CD8-positive, alpha-beta memory T cell (primary cell): Measurements from ENCODE around the gene P4HTM. TPM values are rescaled to one million over a fixed set of nuclear protein-coding genes. Genes with fewer than 3 reads are reported as not detected.

Experiments used
- CTCF ChIA-PET: fragments of 350-600 bp; sonication (Branson Sonifier 250); formaldehyde crosslinking; loops from one replicate; lab custom pipeline; 2021; ENCODE audit warnings: antibody characterized with exemption; lab: Charles Lee
- POLR2A ChIA-PET: fragments of 350-600 bp; sonication (Branson Sonifier 250); formaldehyde crosslinking; loops from one replicate; lab custom pipeline; 2021; ENCODE audit warnings: antibody characterized with exemption; lab: Charles Lee
- DNase-seq, 5 donors: peaks; one replicate each; pipeline versions ENCODE4 v3.0.0 to v3.0.0-alpha.2; 2020 to 2022; ENCODE audit warnings: mixed read lengths in 1 of 5
- H3K27ac ChIP-seq: one replicate; pipeline ENCODE4 v1.7.0; 2013; ENCODE audit warnings: low read depth, mild to moderate bottlenecking, low read length, moderate library complexity
- H3K27me3 ChIP-seq: 2 replicates; pipeline ENCODE4 v1.7.0; 2013; ENCODE audit warnings: low read length, mild to moderate bottlenecking; ENCODE audit not compliant: insufficient read depth, poor library complexity, severe bottlenecking
- H3K36me3 ChIP-seq: 2 replicates; pipeline ENCODE4 v1.7.0; 2013; ENCODE audit warnings: mild to moderate bottlenecking, low read length, moderate library complexity; ENCODE audit not compliant: insufficient read depth
- H3K4me1 ChIP-seq: 2 replicates; pipeline ENCODE4 v1.7.0; 2013; ENCODE audit warnings: mild to moderate bottlenecking, low read length, moderate library complexity; ENCODE audit not compliant: insufficient read depth
- H3K4me3 ChIP-seq: 2 replicates; pipeline ENCODE4 v1.7.0; 2013; ENCODE audit warnings: mild to moderate bottlenecking, low read length
- H3K9me3 ChIP-seq: 2 replicates; pipeline ENCODE4 v1.7.0; 2013; ENCODE audit warnings: mild to moderate bottlenecking, low read length
- H3K27ac Mint-ChIP-seq, 8 donors: one replicate each; pipeline ENCODE4 v1.8.0; 2020 to 2021; ENCODE audit warnings: mixed read lengths in 8 of 8, mild to moderate bottlenecking in 6 of 8, inconsistent platforms in 3 of 8, moderate library complexity in 3 of 8
- H3K27me3 Mint-ChIP-seq, 2 donors: one replicate each; pipeline ENCODE4 v1.8.0; 2020 to 2021; ENCODE audit warnings: mixed read lengths in 2 of 2, mild to moderate bottlenecking in 1 of 2, moderate library complexity in 1 of 2
- H3K36me3 Mint-ChIP-seq, 3 donors: one replicate each; pipeline ENCODE4 v1.8.0; 2020 to 2021; ENCODE audit warnings: mixed read lengths in 3 of 3, inconsistent platforms in 1 of 3, mild to moderate bottlenecking in 1 of 3
- H3K4me1 Mint-ChIP-seq, 3 donors: one replicate each; pipeline ENCODE4 v1.8.0; 2020 to 2021; ENCODE audit warnings: mixed read lengths in 3 of 3, inconsistent platforms in 1 of 3, mild to moderate bottlenecking in 1 of 3
- H3K4me3 Mint-ChIP-seq, 7 donors: one replicate each; pipeline ENCODE4 v1.8.0; 2020 to 2021; ENCODE audit warnings: mixed read lengths in 7 of 7, mild to moderate bottlenecking in 6 of 7, moderate library complexity in 4 of 7, inconsistent platforms in 2 of 7
- H3K9me3 Mint-ChIP-seq, 5 donors: one replicate each; pipeline ENCODE4 v1.8.0; 2020 to 2022; ENCODE audit warnings: mixed read lengths in 5 of 5, mild to moderate bottlenecking in 3 of 5, moderate library complexity in 2 of 5, inconsistent platforms in 1 of 5
- polyA plus RNA-seq: library from polyadenylated mRNA; unstranded; fragments of 300-500 nt; fragmentation: Illumina TruSeq; gene quantifications from one replicate; pipeline ENCODE4 v1.2.3, GENCODE V29; 2021
- total RNA-seq, 2 experiments: library from RNA; stranded (reverse); gene quantifications; one replicate each; pipeline ENCODE4 v1.2.3, GENCODE V29; 2021

P4HTM gene
- total and polyA plus RNA-seq, 3 experiments from 2014 or later, result 28.6 to 35.0 (median 33.0) TPM

DNA sequence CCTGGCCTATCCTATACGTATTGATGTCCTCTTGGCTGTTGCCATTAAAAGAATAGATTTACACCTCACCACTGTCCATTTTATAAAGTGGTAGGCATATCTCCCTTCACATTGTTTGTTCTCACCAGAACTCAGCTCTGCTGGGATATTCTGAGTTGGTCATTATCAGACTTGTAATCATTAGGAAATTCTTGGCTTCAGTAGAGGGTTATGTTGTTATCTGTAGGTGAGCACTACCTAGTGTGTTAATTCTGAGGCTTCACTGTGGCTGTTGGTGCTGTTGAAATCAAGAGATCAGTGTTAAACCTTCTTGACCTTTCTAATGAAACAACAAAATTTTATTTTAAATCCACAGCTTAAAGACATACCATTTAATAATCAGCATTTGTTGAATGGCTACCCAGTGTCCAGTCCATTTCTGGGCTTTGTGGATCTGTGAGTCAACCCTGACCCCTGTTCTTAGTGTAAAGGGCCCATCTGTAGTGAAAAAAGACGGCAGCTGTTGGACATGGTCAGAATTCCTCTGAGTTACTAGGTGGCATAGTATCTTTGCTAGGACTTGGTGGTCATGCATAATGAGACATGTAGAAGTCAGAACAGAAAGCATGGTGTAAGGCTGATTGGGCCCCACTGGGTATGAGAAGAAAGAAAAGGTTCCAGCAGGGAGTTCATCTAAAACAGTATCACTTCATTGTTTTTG is 32.9 kb upstream of the P4HTM start:
- peak overlapping the region in 6 of 8 donors; percentile 21 to 69 (median 42) for H3K27ac Mint-ChIP-seq
- Histone ChIP-seq H3K9me3 (no peaks in the 10 kb centered on the region), H3K4me3 (no peak overlapping the region), H3K36me3 (peaks cover 4% of the 10 kb centered on the region), H3K4me1 (no peaks in the 10 kb centered on the region), H3K27ac (no peak overlapping the region), H3K27me3 (no peaks in the 10 kb centered on the region)
- no peaks in the 10 kb centered on the region for H3K9me3 Mint-ChIP-seq
- peaks cover 14 to 19% (median 16%) of the 10 kb centered on the region in 3 donors for H3K4me1 Mint-ChIP-seq
- ChIA-PET CTCF (no interaction called here), POLR2A (no interaction called here)
- no peak overlapping the region for H3K4me3 Mint-ChIP-seq
- peaks cover 0 to 56% (median 8%) of the 10 kb centered on the region in 3 donors for H3K36me3 Mint-ChIP-seq
- no peaks in the 10 kb centered on the region for H3K27me3 Mint-ChIP-seq
- DNase-seq, result no peak

DNA sequence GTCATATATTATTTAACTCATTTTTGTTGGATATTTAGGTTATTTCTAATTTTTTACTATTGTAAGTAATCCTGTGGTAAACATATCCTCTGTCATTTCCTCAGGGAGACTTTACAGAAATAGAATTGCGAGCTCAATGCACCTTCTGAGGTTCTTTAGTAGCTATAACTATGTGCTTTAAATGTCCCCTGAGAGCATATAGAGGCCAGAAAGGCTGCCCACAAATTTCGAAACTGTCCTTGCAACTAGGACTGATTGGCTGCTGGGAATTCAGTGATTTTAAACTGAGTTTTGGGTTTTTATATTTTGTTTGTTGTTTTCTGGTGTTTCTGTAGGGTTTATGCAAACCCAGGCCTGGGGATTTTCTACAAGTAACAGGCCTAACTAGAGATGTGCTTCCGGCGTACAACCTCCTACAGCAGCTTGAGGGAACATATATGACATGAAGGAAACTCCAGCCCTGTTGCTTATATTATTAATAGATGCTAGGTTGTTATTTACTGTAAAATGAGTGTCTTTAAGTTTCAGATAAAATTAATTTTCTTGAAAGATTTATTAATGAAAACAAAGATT is 29.1 kb upstream of the P4HTM start:
- Histone ChIP-seq H3K9me3 (no peaks in the 10 kb centered on the region), H3K4me1 (no peaks in the 10 kb centered on the region), H3K36me3 (peaks cover 16% of the 10 kb centered on the region), H3K4me3 (no peak overlapping the region), H3K27ac (no peak overlapping the region), H3K27me3 (no peaks in the 10 kb centered on the region)
- no peaks in the 10 kb centered on the region for H3K27me3 Mint-ChIP-seq
- H3K27ac Mint-ChIP-seq, result peak overlapping the region in 1 of 8 donors; percentile 17
- H3K36me3 Mint-ChIP-seq, result peaks cover 0 to 60% (median 9%) of the 10 kb centered on the region in 3 donors
- CTCF ChIA-PET, result interaction anchor here (1.7 to 2.1 kb wide), 2 partner anchors 9 to 10 kb away, joined by 7 to 10 read pairs; no protein-coding TSS in a partner anchor
- no peak for DNase-seq
- H3K4me3 Mint-ChIP-seq, result no peak overlapping the region
- POLR2A ChIA-PET, result no interaction called here
- no peaks in the 10 kb centered on the region for H3K9me3 Mint-ChIP-seq
- H3K4me1 Mint-ChIP-seq, result peaks cover 6 to 10% (median 7%) of the 10 kb centered on the region in 3 donors

DNA sequence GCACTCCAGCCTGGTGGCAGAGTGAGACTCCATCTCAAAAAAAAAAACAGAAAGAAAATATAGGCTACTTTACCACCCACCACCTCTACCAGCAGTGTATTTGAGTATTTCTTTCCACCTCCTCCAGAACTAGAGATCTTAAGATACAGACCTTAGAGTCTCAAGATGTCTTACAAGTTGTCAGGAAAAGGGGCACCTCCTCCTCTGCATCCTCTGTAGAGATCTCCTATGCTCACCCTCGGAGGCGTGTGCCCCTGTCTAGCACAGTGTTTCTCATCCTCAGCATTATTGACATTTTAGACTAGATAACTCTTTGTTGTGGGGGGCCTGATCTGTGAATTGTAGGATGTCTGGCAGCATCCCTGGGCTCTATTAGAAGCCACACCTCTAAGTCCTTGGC is 27.7 kb upstream of the P4HTM start:
- no peaks in the 10 kb centered on the region for H3K9me3 Mint-ChIP-seq
- H3K4me3 ChIP-seq, result no peak overlapping the region
- ChIA-PET POLR2A (no interaction called here), CTCF (no interaction called here)
- H3K36me3 Mint-ChIP-seq, result peaks cover 0 to 68% (median 12%) of the 10 kb centered on the region in 3 donors
- no peaks in the 10 kb centered on the region for H3K9me3 ChIP-seq
- H3K4me3 Mint-ChIP-seq, result no peak overlapping the region
- no peak overlapping the region for H3K27ac ChIP-seq
- no peaks in the 10 kb centered on the region for H3K27me3 Mint-ChIP-seq
- H3K27me3 ChIP-seq, result no peaks in the 10 kb centered on the region
- no peak for DNase-seq
- peak overlapping the region in 4 of 8 donors; percentile 6 to 75 (median 32) for H3K27ac Mint-ChIP-seq
- no peaks in the 10 kb centered on the region for H3K4me1 ChIP-seq
- peaks cover 23% of the 10 kb centered on the region for H3K36me3 ChIP-seq
- H3K4me1 Mint-ChIP-seq, result peaks cover 10 to 20% (median 19%) of the 10 kb centered on the region in 3 donors

DNA sequence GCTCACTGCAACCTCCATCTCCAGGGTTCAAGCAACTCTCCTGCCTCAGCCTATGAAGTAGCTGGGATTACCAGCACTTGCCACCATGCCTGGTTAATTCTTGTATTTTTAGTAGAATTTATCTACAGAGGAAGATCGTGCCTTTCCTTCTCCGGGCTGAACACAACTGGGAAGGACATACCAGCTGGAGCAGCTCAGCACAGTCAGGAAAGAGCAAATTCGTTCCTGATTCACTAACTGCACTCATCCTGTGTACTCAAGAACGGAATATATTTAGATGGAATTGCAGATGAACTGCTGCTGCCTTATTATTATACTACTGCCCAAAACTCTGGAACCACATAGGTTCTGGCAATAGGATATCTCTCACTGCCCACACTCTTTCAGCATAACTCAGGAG is 27.1 kb upstream of the P4HTM start:
- Mint-ChIP-seq H3K4me1 (peaks cover 9 to 22% (median 20%) of the 10 kb centered on the region in 3 donors), H3K36me3 (peaks cover 0 to 68% (median 10%) of the 10 kb centered on the region in 3 donors), H3K4me3 (no peak overlapping the region), H3K27me3 (no peaks in the 10 kb centered on the region), H3K9me3 (no peaks in the 10 kb centered on the region), H3K27ac (peak overlapping the region in 4 of 8 donors; percentile 34 to 83 (median 56))
- ChIA-PET CTCF (interaction anchor here (0.9 kb wide), 1 partner anchor 25 kb away, joined by 3 read pairs; no protein-coding TSS in a partner anchor), POLR2A (no interaction called here)
- no peaks in the 10 kb centered on the region for H3K27me3 ChIP-seq
- no peak overlapping the region for H3K4me3 ChIP-seq
- no peaks in the 10 kb centered on the region for H3K4me1 ChIP-seq
- peaks cover 22% of the 10 kb centered on the region for H3K36me3 ChIP-seq
- DNase-seq, result no peak
- no peaks in the 10 kb centered on the region for H3K9me3 ChIP-seq
- no peak overlapping the region for H3K27ac ChIP-seq

DNA sequence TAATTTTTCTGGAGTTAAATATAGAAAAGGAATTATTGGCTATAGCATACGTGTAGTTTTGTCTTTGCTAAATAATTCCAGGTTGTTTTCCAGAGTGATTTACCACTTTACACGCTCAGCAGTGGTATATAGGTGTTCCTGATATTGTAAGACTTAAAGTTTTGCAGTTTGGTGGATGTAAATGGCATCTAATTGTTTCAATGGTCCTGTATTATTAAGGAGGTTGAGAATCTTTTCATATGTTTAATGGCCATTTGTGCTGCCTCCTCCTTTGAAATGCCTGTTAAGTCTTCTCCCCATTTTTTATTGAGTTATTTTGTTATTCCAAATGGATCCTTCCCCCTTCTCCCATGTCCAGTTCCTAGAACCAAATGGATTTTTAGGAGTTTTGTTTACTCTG is 26.4 kb upstream of the P4HTM start:
- H3K4me1 Mint-ChIP-seq, result peaks cover 9 to 22% (median 20%) of the 10 kb centered on the region in 3 donors
- no peak overlapping the region for H3K4me3 ChIP-seq
- no peak overlapping the region for H3K27ac ChIP-seq
- H3K9me3 ChIP-seq, result no peaks in the 10 kb centered on the region
- H3K27me3 ChIP-seq, result no peaks in the 10 kb centered on the region
- ChIA-PET CTCF (interaction anchor here (0.9 to 1.5 kb wide), 2 partner anchors 24 kb away, joined by 3 to 5 read pairs; no protein-coding TSS in a partner anchor), POLR2A (no interaction called here)
- peaks cover 0 to 70% (median 10%) of the 10 kb centered on the region in 3 donors for H3K36me3 Mint-ChIP-seq
- no peaks in the 10 kb centered on the region for H3K27me3 Mint-ChIP-seq
- H3K27ac Mint-ChIP-seq, result peak overlapping the region in 2 of 8 donors; percentile 36 to 51
- no peak overlapping the region for H3K4me3 Mint-ChIP-seq
- no peaks in the 10 kb centered on the region for H3K4me1 ChIP-seq
- no peaks in the 10 kb centered on the region for H3K9me3 Mint-ChIP-seq
- H3K36me3 ChIP-seq, result peaks cover 22% of the 10 kb centered on the region
- no peak for DNase-seq

DNA sequence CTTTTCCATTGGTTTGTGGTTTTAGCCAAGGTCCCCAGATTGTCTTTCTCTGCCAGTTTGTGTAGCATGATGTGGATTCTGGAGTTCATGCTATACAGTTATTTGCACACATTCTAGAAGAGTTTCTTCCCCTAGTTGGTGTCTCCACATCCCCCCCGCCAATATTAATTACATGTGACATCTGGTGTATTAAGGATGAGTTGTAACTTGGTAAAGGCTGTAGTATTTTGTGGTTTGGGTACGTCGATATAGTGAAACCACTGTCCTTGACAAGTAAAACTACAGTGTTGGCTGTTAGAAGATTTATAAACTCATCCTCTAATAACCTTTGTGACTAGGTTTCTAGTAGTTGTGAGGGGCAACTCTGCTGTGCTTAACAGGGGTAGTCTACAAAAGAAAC is 23.7 kb upstream of the P4HTM start:
- no peaks in the 10 kb centered on the region for H3K4me1 ChIP-seq
- Mint-ChIP-seq H3K9me3 (no peaks in the 10 kb centered on the region), H3K36me3 (peaks cover 0 to 85% (median 22%) of the 10 kb centered on the region in 3 donors), H3K27ac (peak overlapping the region in 6 of 8 donors; percentile 51 to 80 (median 69)), H3K4me1 (peaks cover 6 to 17% (median 15%) of the 10 kb centered on the region in 3 donors), H3K4me3 (no peak overlapping the region), H3K27me3 (no peaks in the 10 kb centered on the region)
- ChIA-PET CTCF (interaction anchor here (1.0 kb wide), 1 partner anchor 22 kb away, joined by 3 read pairs; no protein-coding TSS in a partner anchor), POLR2A (no interaction called here)
- no peak overlapping the region for H3K27ac ChIP-seq
- H3K4me3 ChIP-seq, result no peak overlapping the region
- DNase-seq, result no peak
- no peaks in the 10 kb centered on the region for H3K27me3 ChIP-seq
- H3K9me3 ChIP-seq, result no peaks in the 10 kb centered on the region
- H3K36me3 ChIP-seq, result peaks cover 37% of the 10 kb centered on the region

DNA sequence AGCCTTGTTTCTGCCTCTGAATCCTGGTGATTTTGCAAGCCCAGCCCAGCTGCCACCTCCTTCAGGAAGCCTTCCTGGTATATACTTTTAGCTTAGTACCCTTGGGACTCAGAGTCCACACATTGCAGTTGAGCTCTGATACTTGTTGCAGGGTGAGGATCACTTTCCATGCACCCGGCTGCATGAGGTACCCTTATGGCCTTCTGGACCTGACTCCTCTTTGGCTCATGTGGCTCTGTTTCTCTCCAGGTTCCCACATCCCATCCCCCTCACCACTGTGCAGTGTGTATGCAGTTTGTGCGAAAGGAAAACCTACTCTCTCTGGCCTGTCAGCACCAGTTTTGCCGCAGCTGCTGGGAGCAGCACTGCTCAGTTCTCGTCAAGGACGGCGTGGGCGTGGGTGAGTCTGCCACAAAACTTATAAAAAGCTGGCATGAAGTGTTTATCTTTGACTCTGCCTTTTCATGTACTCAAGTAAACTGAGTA is 23.1 kb upstream of the P4HTM start:
- Mint-ChIP-seq H3K9me3 (no peaks in the 10 kb centered on the region), H3K4me3 (no peak overlapping the region), H3K27me3 (no peaks in the 10 kb centered on the region), H3K36me3 (peaks cover 0 to 86% (median 24%) of the 10 kb centered on the region in 3 donors), H3K4me1 (peaks cover 6 to 17% (median 15%) of the 10 kb centered on the region in 3 donors), H3K27ac (peak overlapping the region in 5 of 8 donors; percentile 25 to 70 (median 56))
- POLR2A ChIA-PET, result no interaction called here
- CTCF ChIA-PET, result no interaction called here
- no peaks in the 10 kb centered on the region for H3K4me1 ChIP-seq
- H3K9me3 ChIP-seq, result no peaks in the 10 kb centered on the region
- no peaks in the 10 kb centered on the region for H3K27me3 ChIP-seq
- H3K27ac ChIP-seq, result no peak overlapping the region
- DNase-seq, result no peak
- peaks cover 41% of the 10 kb centered on the region for H3K36me3 ChIP-seq
- no peak overlapping the region for H3K4me3 ChIP-seq

DNA sequence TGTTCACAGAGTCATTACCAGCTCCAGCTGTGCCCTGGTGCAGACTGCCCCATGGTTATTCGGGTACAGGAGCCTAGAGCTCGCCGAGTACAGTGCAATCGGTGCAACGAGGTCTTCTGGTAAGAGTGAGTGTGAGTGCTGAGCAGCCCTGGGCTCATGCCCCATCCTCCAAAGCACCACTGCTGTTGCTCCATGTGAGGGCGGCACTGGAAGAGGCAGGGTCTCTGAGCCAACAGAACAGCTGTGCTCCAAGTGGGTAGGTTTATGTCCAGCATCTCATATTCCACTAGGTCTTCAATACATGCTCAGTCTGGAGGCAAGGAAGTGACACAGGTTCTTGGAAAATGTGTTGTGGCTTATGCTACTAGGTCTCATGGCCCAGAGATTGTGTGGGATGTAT is 19.5 kb upstream of the P4HTM start:
- H3K36me3 ChIP-seq, result peaks cover 55% of the 10 kb centered on the region
- Mint-ChIP-seq H3K9me3 (no peaks in the 10 kb centered on the region), H3K4me3 (no peak overlapping the region), H3K27ac (no peak overlapping the region), H3K36me3 (peaks cover 6 to 91% (median 29%) of the 10 kb centered on the region in 3 donors), H3K27me3 (no peaks in the 10 kb centered on the region), H3K4me1 (peaks cover 4 to 17% (median 15%) of the 10 kb centered on the region in 3 donors)
- no peaks in the 10 kb centered on the region for H3K4me1 ChIP-seq
- no peak overlapping the region for H3K27ac ChIP-seq
- no peaks in the 10 kb centered on the region for H3K9me3 ChIP-seq
- no peak for DNase-seq
- ChIA-PET POLR2A (no interaction called here), CTCF (interaction anchor here (0.8 to 1.9 kb wide), 2 partner anchors 10 to 17 kb away, joined by 3 to 10 read pairs; no protein-coding TSS in a partner anchor)
- H3K4me3 ChIP-seq, result no peak overlapping the region
- H3K27me3 ChIP-seq, result no peaks in the 10 kb centered on the region
